Suppressor macrophage (primary cell): ENCODE measurements around the gene UNK.

Experiments
- DNase-seq, 4 experiments: peaks; one replicate each; pipeline ENCODE4 v3.0.0-alpha.2; 2020 to 2022
- total RNA-seq, 17 experiments: gene quantifications; one replicate each; lab custom pipeline; 2026; ENCODE audit warnings: mixed read lengths in 6 of 17, inconsistent platforms in 3 of 17; lab: John Stamatoyannopoulos, UW

The UNK gene, protein sequence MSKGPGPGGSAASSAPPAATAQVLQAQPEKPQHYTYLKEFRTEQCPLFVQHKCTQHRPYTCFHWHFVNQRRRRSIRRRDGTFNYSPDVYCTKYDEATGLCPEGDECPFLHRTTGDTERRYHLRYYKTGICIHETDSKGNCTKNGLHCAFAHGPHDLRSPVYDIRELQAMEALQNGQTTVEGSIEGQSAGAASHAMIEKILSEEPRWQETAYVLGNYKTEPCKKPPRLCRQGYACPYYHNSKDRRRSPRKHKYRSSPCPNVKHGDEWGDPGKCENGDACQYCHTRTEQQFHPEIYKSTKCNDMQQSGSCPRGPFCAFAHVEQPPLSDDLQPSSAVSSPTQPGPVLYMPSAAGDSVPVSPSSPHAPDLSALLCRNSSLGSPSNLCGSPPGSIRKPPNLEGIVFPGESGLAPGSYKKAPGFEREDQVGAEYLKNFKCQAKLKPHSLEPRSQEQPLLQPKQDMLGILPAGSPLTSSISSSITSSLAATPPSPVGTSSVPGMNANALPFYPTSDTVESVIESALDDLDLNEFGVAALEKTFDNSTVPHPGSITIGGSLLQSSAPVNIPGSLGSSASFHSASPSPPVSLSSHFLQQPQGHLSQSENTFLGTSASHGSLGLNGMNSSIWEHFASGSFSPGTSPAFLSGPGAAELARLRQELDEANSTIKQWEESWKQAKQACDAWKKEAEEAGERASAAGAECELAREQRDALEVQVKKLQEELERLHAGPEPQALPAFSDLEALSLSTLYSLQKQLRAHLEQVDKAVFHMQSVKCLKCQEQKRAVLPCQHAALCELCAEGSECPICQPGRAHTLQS
- 16.6 to 38.9 (median 28.5) reads per million in 17 experiments for total RNA-seq

DNA sequence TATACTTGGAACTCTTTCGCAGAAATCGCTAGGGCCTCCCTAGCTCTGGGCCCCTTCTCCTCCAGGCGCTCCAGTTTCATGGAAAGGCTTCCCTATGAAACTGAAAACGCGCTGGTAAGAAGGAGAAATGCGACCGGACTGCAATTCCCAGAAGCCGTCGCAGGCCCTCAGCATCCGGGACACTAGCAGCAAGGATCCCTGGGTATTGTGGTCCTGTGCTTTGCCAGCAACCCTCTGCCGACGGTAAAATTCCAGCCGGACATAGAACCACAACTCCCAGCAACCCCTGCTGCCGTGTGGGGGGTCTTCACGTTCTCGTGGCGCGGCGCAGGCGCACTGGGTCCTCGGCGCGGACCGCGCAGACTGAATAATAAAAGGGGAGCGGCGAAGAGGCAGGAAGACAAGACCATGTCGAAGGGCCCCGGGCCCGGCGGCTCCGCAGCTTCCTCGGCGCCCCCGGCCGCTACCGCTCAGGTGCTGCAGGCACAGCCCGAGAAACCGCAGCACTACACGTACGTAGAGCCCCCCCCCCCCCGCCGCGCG, at the start of gene UNK:
UNK (plus strand) TSS at position 334 of the 543 bp plus-strand sequence; CDS start at position 409, 75 bp downstream.
- peak; percentile 98 to 100 (median 99) for DNase-seq

GRCh38 chr17:75736173-75736835, 48.3 kb upstream of the UNK start:
- no peak for DNase-seq

DNA sequence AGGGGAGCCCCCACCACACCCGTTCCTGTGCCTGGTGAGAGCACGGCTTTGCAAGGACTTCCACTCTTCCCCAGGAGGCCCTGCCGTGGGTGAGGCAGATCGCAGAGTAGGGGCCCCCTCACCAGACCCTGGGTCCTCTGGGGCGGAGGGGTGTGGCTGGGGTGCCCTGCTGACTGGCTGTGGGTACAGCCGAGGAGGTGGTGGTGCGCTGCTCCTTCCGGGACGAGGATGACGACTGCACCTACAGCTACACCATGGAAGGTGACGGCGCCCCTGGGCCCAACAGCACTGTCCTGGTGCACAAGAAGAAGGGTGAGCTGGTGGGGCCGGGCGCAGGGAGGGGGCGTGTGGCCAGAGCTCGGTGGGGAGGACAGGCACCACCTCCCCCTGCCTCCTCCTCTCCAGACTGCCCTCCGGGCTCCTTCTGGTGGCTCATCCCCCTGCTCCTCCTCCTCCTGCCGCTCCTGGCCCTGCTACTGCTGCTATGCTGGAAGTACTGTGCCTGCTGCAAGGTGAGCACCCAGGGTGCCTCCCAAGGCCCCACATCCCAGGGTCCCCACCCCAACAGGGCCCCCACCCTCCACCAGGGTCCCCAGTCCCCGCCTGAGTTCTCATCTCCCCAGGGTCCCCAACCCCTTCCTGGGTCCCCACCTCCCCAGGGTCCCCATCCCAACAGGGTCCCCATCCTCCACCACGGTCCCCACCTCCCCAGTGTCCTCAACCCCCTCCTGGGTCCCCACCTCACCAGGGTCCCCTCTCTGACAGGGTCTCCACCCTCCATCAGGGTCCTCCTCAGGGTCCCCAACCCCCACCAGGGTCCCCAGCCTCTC, 47.3 kb upstream of the UNK start:
- no peak for DNase-seq

DNA sequence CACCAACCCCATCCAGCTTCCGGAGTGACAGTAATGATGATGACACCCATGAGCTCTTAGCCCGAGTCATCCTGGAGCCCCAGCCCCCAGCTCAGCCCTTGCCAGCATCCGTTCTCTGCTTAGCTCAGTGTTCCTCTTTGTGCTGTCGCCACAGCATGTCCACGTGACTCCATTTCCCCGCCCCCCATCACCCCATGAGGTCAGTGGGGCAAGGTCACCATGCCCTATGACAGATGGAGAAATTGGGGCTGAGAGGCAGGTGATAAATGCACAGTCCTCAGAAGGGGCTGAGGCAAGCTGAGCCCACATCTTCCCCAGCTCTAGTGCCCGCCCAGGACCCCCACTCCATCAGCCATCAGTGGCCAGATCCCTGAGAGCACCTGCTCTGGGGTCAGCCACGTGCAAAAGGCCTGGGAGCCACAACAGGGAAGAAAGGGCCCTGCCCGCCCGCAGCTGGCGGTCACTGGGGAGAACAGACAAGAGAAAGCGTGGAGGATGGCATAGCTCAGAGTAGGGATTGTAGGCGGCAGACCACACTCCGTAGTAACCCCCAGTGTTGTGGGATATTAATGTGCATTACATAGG, 46.3 kb upstream of the UNK start:
- DNase-seq, result peak; percentile 93 to 96 (median 95)

- no peak for DNase-seq
These were observed 45.4 kb upstream of the UNK start for GRCh38 chr17:75739174-75739573.

DNA sequence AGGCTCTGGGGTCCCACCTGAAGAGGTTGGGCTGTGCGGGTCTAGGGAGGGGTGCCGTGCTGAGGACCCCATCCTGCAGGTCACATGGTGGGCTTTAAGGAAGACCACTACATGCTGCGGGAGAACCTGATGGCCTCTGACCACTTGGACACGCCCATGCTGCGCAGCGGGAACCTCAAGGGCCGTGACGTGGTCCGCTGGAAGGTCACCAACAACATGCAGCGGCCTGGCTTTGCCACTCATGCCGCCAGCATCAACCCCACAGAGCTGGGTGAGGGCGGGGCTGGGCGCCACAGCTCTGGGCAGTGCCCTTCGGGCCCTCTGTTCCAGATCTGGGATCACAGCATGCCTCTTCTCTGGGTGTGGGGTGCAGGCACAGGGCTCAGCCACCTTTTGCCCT, 44.8 kb upstream of the UNK start:
- no peak for DNase-seq

DNA sequence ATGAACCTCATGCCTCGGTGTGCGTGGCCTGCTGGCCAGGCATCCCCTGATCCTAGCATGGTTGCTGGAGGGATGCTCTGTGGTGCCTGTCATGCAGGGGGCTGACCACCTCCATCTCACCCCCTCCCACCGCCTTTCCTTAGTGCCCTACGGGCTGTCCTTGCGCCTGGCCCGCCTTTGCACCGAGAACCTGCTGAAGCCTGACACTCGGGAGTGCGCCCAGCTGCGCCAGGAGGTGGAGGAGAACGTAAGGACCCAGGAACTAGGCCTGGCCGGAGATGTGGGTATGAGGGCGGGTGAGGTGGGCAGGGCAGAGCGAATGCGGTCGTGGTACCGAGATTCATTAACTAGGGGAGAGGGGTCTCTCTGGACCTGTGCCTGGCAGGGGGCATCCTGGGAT, 44.4 kb upstream of the UNK start:
- DNase-seq, result no peak

DNA sequence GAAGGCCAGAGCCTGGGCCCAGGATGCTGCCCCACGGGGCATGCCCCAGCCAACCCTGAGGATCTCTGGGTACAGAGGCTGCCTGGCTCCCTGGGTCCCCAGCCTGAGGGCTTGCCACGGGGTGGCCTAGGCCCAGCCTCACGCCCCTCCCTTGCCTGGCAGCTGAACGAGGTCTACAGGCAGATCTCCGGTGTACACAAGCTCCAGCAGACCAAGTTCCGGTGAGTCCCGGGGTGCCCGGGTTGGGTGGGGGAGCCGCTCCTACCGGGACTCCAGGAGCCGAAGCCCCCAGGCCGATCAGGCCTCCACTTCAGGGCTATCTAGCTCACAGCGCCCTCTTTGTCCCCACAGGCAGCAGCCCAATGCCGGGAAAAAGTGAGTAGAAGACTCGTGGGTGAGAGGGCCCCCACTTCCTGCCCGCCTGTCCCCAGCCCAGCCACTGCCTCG, 44.0 kb upstream of the UNK start:
- DNase-seq, result no peak

DNA sequence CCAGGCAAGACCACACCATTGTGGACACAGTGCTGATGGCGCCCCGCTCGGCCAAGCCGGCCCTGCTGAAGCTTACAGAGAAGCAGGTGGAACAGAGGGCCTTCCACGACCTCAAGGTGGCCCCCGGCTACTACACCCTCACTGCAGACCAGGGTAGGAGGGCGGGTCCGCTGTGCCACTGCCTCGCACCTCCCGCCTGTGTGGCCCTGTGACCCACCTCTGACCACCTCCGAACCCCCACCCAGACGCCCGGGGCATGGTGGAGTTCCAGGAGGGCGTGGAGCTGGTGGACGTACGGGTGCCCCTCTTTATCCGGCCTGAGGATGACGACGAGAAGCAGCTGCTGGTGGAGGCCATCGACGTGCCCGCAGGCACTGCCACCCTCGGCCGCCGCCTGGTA, 42.3 kb upstream of the UNK start:
- DNase-seq, result no peak

GRCh38 chr17:75743625-75744206, 40.9 kb upstream of the UNK start:
- no peak for DNase-seq

DNA sequence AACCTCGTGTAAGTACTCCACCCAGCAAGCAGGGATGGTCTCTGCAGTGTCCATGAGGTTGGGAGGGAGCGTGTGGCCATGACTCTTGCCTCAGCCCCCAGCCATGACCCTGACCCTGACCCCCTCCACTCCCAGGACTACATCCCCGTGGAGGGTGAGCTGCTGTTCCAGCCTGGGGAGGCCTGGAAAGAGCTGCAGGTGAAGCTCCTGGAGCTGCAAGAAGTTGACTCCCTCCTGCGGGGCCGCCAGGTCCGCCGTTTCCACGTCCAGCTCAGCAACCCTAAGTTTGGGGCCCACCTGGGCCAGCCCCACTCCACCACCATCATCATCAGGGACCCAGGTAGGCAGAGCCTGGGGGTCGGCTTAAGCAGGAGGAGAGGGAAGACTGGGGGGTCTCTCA, 35.9 kb upstream of the UNK start:
- no peak for DNase-seq

GRCh38 chr17:75749545-75750389, 34.8 kb upstream of the UNK start:
- DNase-seq, result peak; percentile 87 to 94 (median 93)

DNA sequence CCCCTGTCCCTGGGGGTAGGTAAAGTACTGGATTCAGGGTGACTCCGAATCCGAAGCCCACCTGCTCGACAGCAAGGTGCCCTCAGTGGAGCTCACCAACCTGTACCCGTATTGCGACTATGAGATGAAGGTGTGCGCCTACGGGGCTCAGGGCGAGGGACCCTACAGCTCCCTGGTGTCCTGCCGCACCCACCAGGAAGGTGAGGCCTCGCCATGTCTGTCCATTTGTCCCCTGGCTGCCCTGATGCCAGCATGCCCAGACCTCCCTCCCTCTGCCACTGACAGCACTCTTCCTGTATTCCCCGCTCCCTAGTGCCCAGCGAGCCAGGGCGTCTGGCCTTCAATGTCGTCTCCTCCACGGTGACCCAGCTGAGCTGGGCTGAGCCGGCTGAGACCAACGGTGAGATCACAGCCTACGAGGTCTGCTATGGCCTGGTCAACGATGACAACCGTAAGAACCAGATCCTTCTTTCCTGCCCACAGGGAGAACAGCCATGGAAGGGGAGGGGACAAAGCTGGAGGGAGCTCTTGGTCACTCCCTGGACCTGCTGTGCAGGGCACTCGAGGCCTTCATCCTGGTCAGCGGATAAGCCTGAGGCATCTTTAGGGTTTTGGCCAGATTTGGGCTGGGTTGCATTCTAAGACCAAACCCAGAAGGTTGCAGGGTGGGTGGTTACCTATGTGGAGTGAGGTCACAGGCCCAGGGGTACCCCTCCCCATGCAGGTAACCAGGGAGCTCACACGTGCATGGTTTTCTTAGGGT, 33.8 kb upstream of the UNK start:
- DNase-seq, result no peak

DNA sequence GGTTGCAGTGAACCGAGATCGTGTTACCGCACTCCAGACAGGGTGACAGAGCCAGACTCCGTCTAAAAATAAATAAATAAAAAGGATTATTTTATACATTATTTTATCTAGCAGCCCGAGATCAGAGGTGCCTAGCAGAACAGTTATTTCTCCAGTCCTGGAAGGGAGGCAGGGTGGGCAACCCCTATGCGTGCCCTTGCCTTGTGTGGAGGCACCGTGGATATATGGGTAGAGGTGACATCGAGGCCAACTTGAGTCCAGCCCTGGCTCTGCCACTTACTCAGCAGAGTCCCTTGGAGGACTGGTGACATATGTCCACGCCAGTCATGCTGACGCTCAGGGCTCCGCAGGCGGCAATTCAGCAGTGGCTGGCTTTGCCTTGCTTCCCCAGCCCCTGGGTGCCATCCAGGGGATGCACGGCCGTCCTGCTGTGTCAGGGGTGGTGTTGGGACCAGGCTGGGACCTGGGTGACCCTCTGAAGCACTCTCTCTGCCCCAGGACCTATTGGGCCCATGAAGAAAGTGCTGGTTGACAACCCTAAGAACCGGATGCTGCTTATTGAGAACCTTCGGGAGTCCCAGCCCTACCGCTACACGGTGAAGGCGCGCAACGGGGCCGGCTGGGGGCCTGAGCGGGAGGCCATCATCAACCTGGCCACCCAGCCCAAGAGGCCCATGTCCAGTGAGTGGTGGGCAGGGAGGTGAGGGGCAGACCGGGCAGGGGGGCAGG, 32.8 kb upstream of the UNK start:
- no peak for DNase-seq

- DNase-seq, result no peak
These were observed 32.2 kb upstream of the UNK start for GRCh38 chr17:75752405-75752709.

- DNase-seq, result no peak
These were observed 31.6 kb upstream of the UNK start for GRCh38 chr17:75752802-75753513.

- DNase-seq, result peak; percentile 66 to 90 (median 79)
These were observed 30.9 kb upstream of the UNK start for GRCh38 chr17:75753514-75754377.
